ENCODE data around the gene CIAPIN1.

CIAPIN1 gene

GRCh38 chr16:57388359-57389086, 58.7 kb downstream of the CIAPIN1 start:
- in situ Hi-C loops (cut with MboI; ENCODE audit: low pct_unique_long_range_greater_than_20kb, low sequenced_read_pairs): no loop called here
- no peak for DNase-seq

- no peak for DNase-seq
- in situ Hi-C loops (cut with MboI; ENCODE audit: low pct_unique_long_range_greater_than_20kb, low sequenced_read_pairs): no loop called here
Measured at GRCh38 chr16:57387598-57388354, 59.4 kb downstream of the CIAPIN1 start.

GRCh38 chr16:57386381-57386951, 60.7 kb downstream of the CIAPIN1 start:
- in situ Hi-C loops (cut with MboI; ENCODE audit: low pct_unique_long_range_greater_than_20kb, low sequenced_read_pairs): no loop called here
- DNase-seq: no peak

DNA sequence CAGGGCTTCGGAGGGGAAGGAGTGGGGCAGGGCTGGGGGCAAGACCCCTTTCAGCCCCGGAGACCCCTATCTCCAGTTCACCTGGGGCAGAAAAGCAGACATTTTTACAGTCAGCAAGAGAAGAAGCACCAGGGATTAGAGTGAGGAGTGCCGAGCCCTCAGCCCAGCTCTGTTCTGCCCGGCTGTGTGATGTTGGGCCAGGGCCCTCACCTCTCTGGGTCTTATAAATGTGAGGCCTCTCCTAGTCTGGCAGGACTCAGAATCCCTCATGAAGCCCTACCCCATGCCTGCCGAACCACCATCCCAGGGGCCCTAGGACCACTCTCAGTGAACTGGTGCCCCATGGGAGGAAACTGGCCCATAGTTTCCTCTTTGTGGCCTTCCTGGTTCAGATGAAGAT, 62.1 kb downstream of the CIAPIN1 start:
- in situ Hi-C loops (cut with MboI; ENCODE audit: low pct_unique_long_range_greater_than_20kb, low sequenced_read_pairs): no loop called here

GRCh38 chr16:57384248-57385070, 62.7 kb downstream of the CIAPIN1 start:
- DNase-seq: peak; percentile 65
- in situ Hi-C loops (cut with MboI; ENCODE audit: low pct_unique_long_range_greater_than_20kb, low sequenced_read_pairs): no loop called here

More for the DNA sequence above, 62.1 kb downstream of the CIAPIN1 start:
- DNase-seq: no peak

DNA sequence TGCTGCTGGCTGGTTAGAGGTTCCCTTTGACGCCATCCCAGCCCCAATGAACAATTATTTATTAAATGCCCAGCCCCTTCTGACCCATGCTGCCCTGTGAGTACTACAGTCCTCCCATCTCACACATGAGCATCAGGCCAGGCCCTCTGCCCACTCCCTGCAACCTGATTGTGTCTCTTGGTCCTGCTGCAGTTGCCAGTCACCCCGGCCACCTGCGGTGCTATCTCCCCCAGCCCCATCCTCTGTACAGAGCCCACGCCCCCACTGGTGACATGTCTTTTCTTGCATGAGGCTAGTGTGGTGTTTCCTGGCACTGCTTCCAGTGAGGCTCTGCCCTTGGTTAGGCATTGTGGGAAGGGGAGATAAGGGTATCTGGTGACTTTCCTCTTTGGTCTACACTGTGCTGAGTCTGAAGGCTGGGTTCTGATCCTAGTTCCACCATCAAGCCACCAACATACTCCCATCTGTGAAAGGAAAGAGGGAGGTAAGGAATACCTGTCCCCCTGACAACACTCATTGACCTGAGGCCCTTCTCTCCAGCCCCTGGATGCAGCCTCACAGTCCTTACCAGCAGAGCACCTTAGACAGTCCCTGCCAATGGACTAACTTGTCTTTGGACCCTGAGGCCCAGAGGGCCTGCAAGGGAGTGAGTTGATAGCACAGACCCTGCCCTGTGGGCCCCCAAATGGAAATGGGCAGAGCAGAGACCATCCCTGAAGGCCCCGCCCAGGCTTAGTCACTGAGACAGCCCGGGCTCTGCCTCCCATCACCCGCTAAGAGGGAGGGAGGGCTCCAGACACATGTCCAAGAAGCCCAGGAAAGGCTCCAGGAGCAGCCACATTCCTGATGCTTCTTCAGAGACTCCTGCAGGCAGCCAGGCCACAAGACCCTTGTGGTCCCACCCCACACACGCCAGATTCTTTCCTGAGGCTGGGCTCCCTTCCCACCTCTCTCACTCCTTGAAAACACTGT, 63.6 kb downstream of the CIAPIN1 start:
- no peak for DNase-seq
- in situ Hi-C loops (cut with MboI; ENCODE audit: low pct_unique_long_range_greater_than_20kb, low sequenced_read_pairs): no loop called here

- DNase-seq: no peak
- in situ Hi-C loops (cut with MboI; ENCODE audit: low pct_unique_long_range_greater_than_20kb, low sequenced_read_pairs): no loop called here
Measured at GRCh38 chr16:57382535-57383275, 64.5 kb downstream of the CIAPIN1 start.

DNA sequence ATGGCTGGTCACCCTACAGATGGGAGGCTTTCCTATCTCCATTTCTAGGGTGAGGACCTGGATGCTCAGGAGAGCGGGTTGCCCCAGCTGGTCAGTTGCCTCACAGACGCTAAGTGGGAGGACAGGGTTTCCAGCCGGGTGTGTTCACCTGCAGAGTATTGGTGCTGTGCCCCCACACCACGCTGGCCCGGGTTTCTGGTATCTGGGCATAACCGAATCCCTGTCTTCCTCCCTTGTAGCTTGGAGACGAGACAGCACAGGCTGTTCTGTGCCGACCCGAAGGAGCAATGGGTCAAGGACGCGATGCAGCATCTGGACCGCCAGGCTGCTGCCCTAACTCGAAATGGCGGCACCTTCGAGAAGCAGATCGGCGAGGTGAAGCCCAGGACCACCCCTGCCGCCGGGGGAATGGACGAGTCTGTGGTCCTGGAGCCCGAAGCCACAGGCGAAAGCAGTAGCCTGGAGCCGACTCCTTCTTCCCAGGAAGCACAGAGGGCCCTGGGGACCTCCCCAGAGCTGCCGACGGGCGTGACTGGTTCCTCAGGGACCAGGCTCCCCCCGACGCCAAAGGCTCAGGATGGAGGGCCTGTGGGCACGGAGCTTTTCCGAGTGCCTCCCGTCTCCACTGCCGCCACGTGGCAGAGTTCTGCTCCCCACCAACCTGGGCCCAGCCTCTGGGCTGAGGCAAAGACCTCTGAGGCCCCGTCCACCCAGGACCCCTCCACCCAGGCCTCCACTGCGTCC, 65.2 kb downstream of the CIAPIN1 start:
- in situ Hi-C loops (cut with MboI; ENCODE audit: low pct_unique_long_range_greater_than_20kb, low sequenced_read_pairs): no loop called here
- DNase-seq: no peak

- peak; percentile 57 for DNase-seq
- in situ Hi-C loops (cut with MboI; ENCODE audit: low pct_unique_long_range_greater_than_20kb, low sequenced_read_pairs): no loop called here
Measured at GRCh38 chr16:57380671-57381462, 66.3 kb downstream of the CIAPIN1 start.

GRCh38 chr16:57379579-57379978, 67.6 kb downstream of the CIAPIN1 start:
- no peak for DNase-seq
- in situ Hi-C loops (cut with MboI; ENCODE audit: low pct_unique_long_range_greater_than_20kb, low sequenced_read_pairs): no loop called here

Measured in KBM-7 (cell line).